ENCODE measurements around the gene CCDC182.

CCDC182 gene

DNA sequence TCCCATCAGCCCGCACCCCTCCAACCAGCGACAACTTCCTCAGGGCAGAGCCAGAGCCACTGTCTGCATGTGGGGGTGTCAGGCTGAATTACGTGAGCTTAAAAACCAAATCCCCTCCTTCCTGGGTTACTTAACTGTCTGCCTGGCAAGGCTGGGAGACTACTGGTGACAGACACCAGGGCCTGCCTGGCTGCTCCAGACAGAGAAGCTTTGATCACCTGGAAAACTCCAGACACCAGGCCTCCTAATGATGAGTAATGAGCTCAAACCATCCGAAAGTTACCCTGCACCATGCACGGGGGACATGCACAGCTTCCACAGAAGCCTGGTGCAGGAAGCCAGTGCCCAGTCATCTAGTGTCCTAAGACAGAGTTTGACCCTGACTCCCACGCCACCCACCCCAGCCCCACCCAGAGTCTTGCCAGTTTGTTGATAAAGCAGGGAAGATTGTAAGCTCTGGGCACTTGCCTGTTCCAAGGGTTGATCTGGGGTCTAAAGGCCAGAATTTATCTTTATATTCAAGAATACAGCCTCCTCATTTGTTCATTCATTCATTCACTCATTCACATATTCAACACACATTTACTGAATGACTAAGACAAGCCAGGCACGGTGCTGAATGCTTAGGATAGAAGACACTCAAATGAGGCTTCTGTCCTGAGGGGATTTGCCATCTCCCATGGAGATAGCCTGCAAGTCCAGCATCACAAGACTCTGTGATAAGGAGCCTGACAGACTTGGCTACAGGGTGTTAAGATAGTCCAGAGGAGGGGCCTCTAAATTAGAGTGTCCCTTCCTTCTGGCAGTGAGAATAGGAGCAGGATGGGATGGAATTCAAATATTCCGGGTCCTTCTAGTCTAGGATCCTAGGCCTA lies 7.2 kb upstream of the CCDC182 start:
- WGBS = 59% methylated on average over 7 of the region's 8 CpGs
- H4K8ac ChIP-seq (ENCODE audit: low read length) = no peak overlapping the region

DNA sequence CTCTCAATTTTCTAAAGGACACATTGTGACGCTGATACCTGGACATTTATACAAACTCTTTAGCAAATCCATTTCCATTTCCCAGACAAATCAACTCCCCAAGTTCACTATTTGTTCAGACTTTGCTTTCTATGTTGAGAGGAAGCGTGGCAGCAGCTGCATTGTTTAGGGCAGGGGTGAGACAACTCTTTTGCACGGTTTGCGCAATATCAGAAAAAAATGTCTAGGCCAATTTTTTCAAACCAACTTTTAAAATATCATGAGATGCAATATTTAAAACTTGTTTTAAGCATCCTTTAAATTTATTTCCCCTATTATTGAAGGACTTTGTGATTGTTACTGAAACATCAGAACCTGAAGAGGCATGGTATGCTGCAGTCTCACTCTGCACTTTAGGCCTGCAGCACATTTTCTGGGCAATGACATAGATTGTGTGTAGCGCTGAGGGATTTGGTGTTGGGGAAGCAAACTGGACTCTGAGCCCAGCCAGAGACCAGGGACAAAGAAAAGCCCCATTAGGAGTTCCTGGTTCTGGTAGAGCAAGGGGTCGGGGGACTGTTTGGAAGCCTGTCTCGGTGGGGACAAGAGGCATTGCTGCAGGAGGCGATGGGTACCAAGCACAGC lies 6.4 kb upstream of the CCDC182 start:
- H3K27me3 ChIP-seq (ENCODE audit: control insufficient read depth in 1 of 2, insufficient read depth in 1 of 2, low read length in 2 of 2) = peaks cover 42 to 51% of the 10 kb centered on the region in 2 experiments
- no peak for DNase-seq
- H3K4me2 ChIP-seq (ENCODE audit: low read length, poor library complexity, severe bottlenecking) = no peak overlapping the region
- no peak overlapping the region for H3K18ac ChIP-seq (ENCODE audit: low read depth in 1 of 2, low read length in 2 of 2)
- no peak overlapping the region for H3K27ac ChIP-seq (ENCODE audit: low read length, poor library complexity, severe bottlenecking)
- no peak overlapping the region for H3K23ac ChIP-seq (ENCODE audit: low read length in 2 of 2)
- no peaks in the 10 kb centered on the region for H3K79me1 ChIP-seq (replicated peaks; ENCODE audit: low read length, poor library complexity, severe bottlenecking)
- H3K9me3 ChIP-seq (ENCODE audit: control insufficient read depth, low read length) = no peaks in the 10 kb centered on the region
- no peak overlapping the region for H2BK120ac ChIP-seq (ENCODE audit: low read depth, low read length)
- no peak overlapping the region for H2BK15ac ChIP-seq (ENCODE audit: low read depth, poor library complexity, severe bottlenecking)
- H2BK5ac ChIP-seq (ENCODE audit: low read depth, low read length, poor library complexity, severe bottlenecking) = no peak overlapping the region
- 88% methylated on average over 6 of the region's 8 CpGs for WGBS
- no peak overlapping the region for H2AFZ ChIP-seq (ENCODE audit: low read depth, low read length)
- no peak overlapping the region for H4K91ac ChIP-seq (ENCODE audit: low read length)
- H3K14ac ChIP-seq (ENCODE audit: low read length in 2 of 2) = no peak overlapping the region
- no peak overlapping the region for H3K4ac ChIP-seq (ENCODE audit: low read depth in 1 of 2, low read length in 2 of 2)
- H3K36me3 ChIP-seq (ENCODE audit: control insufficient read depth in 1 of 2, insufficient read depth in 2 of 2, low read depth in 1 of 2, low read length in 2 of 2) = no peaks in the 10 kb centered on the region
- H2AK5ac ChIP-seq (ENCODE audit: low read length, severe bottlenecking) = no peak overlapping the region
- no peak overlapping the region for H3K9ac ChIP-seq (ENCODE audit: low read length)
- no peak overlapping the region for H4K8ac ChIP-seq (ENCODE audit: low read length)
- H2BK12ac ChIP-seq (ENCODE audit: low read length in 2 of 2) = no peak overlapping the region
- no peak overlapping the region for H3K4me3 ChIP-seq (ENCODE audit: insufficient read depth in 1 of 2, low read depth in 1 of 2, low read length in 2 of 2)
- H3K4me1 ChIP-seq (ENCODE audit: control insufficient read depth, insufficient read depth, low read depth, low read length) = peaks cover 1% of the 10 kb centered on the region

More for the DNA sequence above, 7.2 kb upstream of the CCDC182 start:
- H2BK5ac ChIP-seq (ENCODE audit: low read depth, low read length, poor library complexity, severe bottlenecking) = no peak overlapping the region
- H3K27me3 ChIP-seq (ENCODE audit: control insufficient read depth in 1 of 2, insufficient read depth in 1 of 2, low read length in 2 of 2) = peaks cover 42 to 50% of the 10 kb centered on the region in 2 experiments
- no peak overlapping the region for H4K91ac ChIP-seq (ENCODE audit: low read length)
- no peak overlapping the region for H3K9ac ChIP-seq (ENCODE audit: low read length)
- H2AFZ ChIP-seq (ENCODE audit: low read depth, low read length) = no peak overlapping the region
- H3K4ac ChIP-seq (ENCODE audit: low read depth in 1 of 2, low read length in 2 of 2) = no peak overlapping the region
- H2BK12ac ChIP-seq (ENCODE audit: low read length in 2 of 2) = no peak overlapping the region
- H3K9me3 ChIP-seq (ENCODE audit: control insufficient read depth, low read length) = no peaks in the 10 kb centered on the region
- DNase-seq = no peak
- H2BK120ac ChIP-seq (ENCODE audit: low read depth, low read length) = no peak overlapping the region
- H3K23ac ChIP-seq (ENCODE audit: low read length in 2 of 2) = no peak overlapping the region
- no peak overlapping the region for H2AK5ac ChIP-seq (ENCODE audit: low read length, severe bottlenecking)
- no peak overlapping the region for H3K4me2 ChIP-seq (ENCODE audit: low read length, poor library complexity, severe bottlenecking)
- H3K14ac ChIP-seq (ENCODE audit: low read length in 2 of 2) = no peak overlapping the region
- H3K4me1 ChIP-seq (ENCODE audit: control insufficient read depth, insufficient read depth, low read depth, low read length) = peaks cover 1% of the 10 kb centered on the region
- H3K18ac ChIP-seq (ENCODE audit: low read depth in 1 of 2, low read length in 2 of 2) = no peak overlapping the region
- no peaks in the 10 kb centered on the region for H3K36me3 ChIP-seq (ENCODE audit: control insufficient read depth in 1 of 2, insufficient read depth in 2 of 2, low read depth in 1 of 2, low read length in 2 of 2)
- no peaks in the 10 kb centered on the region for H3K79me1 ChIP-seq (replicated peaks; ENCODE audit: low read length, poor library complexity, severe bottlenecking)
- H3K4me3 ChIP-seq (ENCODE audit: insufficient read depth in 1 of 2, low read depth in 1 of 2, low read length in 2 of 2) = no peak overlapping the region
- no peak overlapping the region for H3K27ac ChIP-seq (ENCODE audit: low read length, poor library complexity, severe bottlenecking)
- H2BK15ac ChIP-seq (ENCODE audit: low read depth, poor library complexity, severe bottlenecking) = no peak overlapping the region

DNA sequence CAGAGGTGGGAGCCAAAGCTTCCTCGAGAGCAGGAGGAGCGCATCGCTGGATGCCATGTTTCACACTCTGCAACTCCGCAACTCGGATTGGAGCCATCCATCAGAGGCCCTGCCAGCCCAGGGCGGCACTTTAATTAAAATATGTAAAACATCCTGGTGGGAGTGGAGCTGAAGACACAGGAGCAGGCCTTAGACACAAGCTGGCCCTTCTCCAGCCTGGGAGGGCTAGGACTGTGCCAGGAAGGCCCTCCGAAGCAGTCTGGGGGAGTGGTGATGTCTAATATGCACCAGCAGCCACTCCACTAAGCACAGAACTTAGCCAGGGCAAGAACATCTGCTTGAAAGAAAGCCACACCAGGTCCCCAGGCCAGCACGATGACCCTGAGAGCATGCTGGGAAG lies 5.8 kb upstream of the CCDC182 start:
- 95% methylated on average over 8 of the region's 8 CpGs for WGBS
- Histone ChIP-seq H3K36me3 (ENCODE audit: control insufficient read depth in 1 of 2, insufficient read depth in 2 of 2, low read depth in 1 of 2, low read length in 2 of 2) (no peaks in the 10 kb centered on the region), H3K9ac (ENCODE audit: low read length) (no peak overlapping the region), H2BK15ac (ENCODE audit: low read depth, poor library complexity, severe bottlenecking) (no peak overlapping the region), H3K23ac (ENCODE audit: low read length in 2 of 2) (no peak overlapping the region), H2BK120ac (ENCODE audit: low read depth, low read length) (no peak overlapping the region), H3K27me3 (ENCODE audit: control insufficient read depth in 1 of 2, insufficient read depth in 1 of 2, low read length in 2 of 2) (peaks cover 48 to 57% of the 10 kb centered on the region in 2 experiments), H2AK5ac (ENCODE audit: low read length, severe bottlenecking) (no peak overlapping the region), H3K18ac (ENCODE audit: low read depth in 1 of 2, low read length in 2 of 2) (no peak overlapping the region), H3K4me2 (ENCODE audit: low read length, poor library complexity, severe bottlenecking) (no peak overlapping the region), H3K4me3 (ENCODE audit: insufficient read depth in 1 of 2, low read depth in 1 of 2, low read length in 2 of 2) (no peak overlapping the region), H2BK12ac (ENCODE audit: low read length in 2 of 2) (no peak overlapping the region), H4K8ac (ENCODE audit: low read length) (no peak overlapping the region), H4K91ac (ENCODE audit: low read length) (no peak overlapping the region), H3K79me1 (replicated peaks; ENCODE audit: low read length, poor library complexity, severe bottlenecking) (no peaks in the 10 kb centered on the region), H3K9me3 (ENCODE audit: control insufficient read depth, low read length) (no peaks in the 10 kb centered on the region), H3K27ac (ENCODE audit: low read length, poor library complexity, severe bottlenecking) (no peak overlapping the region), H2AFZ (ENCODE audit: low read depth, low read length) (no peak overlapping the region), H2BK5ac (ENCODE audit: low read depth, low read length, poor library complexity, severe bottlenecking) (no peak overlapping the region), H3K4me1 (ENCODE audit: control insufficient read depth, insufficient read depth, low read depth, low read length) (peaks cover 1% of the 10 kb centered on the region), H3K4ac (ENCODE audit: low read depth in 1 of 2, low read length in 2 of 2) (no peak overlapping the region), H3K14ac (ENCODE audit: low read length in 2 of 2) (no peak overlapping the region)
- DNase-seq = no peak

DNA sequence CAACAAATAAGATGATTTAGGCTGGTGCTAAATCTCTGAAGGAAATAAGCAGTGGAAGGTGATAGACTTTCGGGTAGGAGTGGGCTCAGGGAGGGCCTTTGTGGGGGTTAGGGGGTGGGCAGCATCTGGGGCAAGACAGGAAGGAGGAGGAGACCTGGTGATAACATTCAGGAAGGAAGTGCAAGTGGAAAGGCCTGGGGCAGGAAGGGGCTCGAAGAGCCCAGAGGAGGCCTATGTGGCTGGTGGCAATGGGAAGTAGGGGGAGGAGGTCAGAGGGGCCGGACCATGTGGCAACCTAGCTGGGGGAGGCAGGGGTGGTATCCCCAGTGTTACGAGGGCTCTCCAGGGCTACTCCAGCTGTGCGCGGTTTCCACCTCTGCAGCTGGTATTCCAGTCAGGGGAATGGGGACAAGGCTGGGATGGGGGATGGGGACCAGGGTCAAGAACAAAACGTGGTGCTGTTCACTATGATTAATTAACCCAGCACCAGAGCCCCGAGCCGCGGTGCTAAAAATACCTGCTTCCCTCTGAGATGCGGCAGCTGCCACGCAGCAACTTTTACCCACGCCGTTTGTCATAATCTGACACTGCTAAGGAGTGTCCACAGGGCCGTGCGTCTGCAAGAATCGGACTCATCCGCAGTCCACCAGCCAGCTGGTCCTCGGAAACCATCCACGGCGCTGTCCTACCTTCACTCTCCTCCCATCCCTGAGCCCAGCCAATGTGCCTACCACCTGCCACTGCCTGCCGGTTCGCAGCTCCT lies 5.2 kb upstream of the CCDC182 start:
- no peak overlapping the region for H2BK5ac ChIP-seq (ENCODE audit: low read depth, low read length, poor library complexity, severe bottlenecking)
- no peak overlapping the region for H3K4me3 ChIP-seq (ENCODE audit: insufficient read depth in 1 of 2, low read depth in 1 of 2, low read length in 2 of 2)
- no peak overlapping the region for H4K8ac ChIP-seq (ENCODE audit: low read length)
- no peaks in the 10 kb centered on the region for H3K79me1 ChIP-seq (replicated peaks; ENCODE audit: low read length, poor library complexity, severe bottlenecking)
- H2BK15ac ChIP-seq (ENCODE audit: low read depth, poor library complexity, severe bottlenecking) = no peak overlapping the region
- no peak overlapping the region for H2BK12ac ChIP-seq (ENCODE audit: low read length in 2 of 2)
- H2AK5ac ChIP-seq (ENCODE audit: low read length, severe bottlenecking) = no peak overlapping the region
- no peak overlapping the region for H3K4ac ChIP-seq (ENCODE audit: low read depth in 1 of 2, low read length in 2 of 2)
- DNase-seq = no peak
- H4K91ac ChIP-seq (ENCODE audit: low read length) = no peak overlapping the region
- H3K9ac ChIP-seq (ENCODE audit: low read length) = no peak overlapping the region
- H3K4me1 ChIP-seq (ENCODE audit: control insufficient read depth, insufficient read depth, low read depth, low read length) = peaks cover 1% of the 10 kb centered on the region
- no peak overlapping the region for H2AFZ ChIP-seq (ENCODE audit: low read depth, low read length)
- no peak overlapping the region for H3K14ac ChIP-seq (ENCODE audit: low read length in 2 of 2)
- no peak overlapping the region for H3K23ac ChIP-seq (ENCODE audit: low read length in 2 of 2)
- no peak overlapping the region for H3K4me2 ChIP-seq (ENCODE audit: low read length, poor library complexity, severe bottlenecking)
- H3K27me3 ChIP-seq (ENCODE audit: control insufficient read depth in 1 of 2, insufficient read depth in 1 of 2, low read length in 2 of 2) = peaks cover 52 to 63% of the 10 kb centered on the region in 2 experiments
- no peaks in the 10 kb centered on the region for H3K36me3 ChIP-seq (ENCODE audit: control insufficient read depth in 1 of 2, insufficient read depth in 2 of 2, low read depth in 1 of 2, low read length in 2 of 2)
- 65% methylated on average over 23 of the region's 23 CpGs for WGBS
- H3K18ac ChIP-seq (ENCODE audit: low read depth in 1 of 2, low read length in 2 of 2) = no peak overlapping the region
- no peak overlapping the region for H2BK120ac ChIP-seq (ENCODE audit: low read depth, low read length)
- H3K27ac ChIP-seq (ENCODE audit: low read length, poor library complexity, severe bottlenecking) = no peak overlapping the region
- H3K9me3 ChIP-seq (ENCODE audit: control insufficient read depth, low read length) = no peaks in the 10 kb centered on the region
